Activated CD8-positive, alpha-beta memory T cell treated with anti-CD3 and anti-CD28 coated beads, Interleukin-2, amount 50 U/mL, for 1 hour (primary cell): ENCODE data around the gene CPNE7.

Experiments used
- DNase-seq: peaks from one replicate; pipeline ENCODE4 v3.0.0-alpha.2; 2020; ENCODE audit errors: extremely low read depth

The CPNE7 gene

DNA sequence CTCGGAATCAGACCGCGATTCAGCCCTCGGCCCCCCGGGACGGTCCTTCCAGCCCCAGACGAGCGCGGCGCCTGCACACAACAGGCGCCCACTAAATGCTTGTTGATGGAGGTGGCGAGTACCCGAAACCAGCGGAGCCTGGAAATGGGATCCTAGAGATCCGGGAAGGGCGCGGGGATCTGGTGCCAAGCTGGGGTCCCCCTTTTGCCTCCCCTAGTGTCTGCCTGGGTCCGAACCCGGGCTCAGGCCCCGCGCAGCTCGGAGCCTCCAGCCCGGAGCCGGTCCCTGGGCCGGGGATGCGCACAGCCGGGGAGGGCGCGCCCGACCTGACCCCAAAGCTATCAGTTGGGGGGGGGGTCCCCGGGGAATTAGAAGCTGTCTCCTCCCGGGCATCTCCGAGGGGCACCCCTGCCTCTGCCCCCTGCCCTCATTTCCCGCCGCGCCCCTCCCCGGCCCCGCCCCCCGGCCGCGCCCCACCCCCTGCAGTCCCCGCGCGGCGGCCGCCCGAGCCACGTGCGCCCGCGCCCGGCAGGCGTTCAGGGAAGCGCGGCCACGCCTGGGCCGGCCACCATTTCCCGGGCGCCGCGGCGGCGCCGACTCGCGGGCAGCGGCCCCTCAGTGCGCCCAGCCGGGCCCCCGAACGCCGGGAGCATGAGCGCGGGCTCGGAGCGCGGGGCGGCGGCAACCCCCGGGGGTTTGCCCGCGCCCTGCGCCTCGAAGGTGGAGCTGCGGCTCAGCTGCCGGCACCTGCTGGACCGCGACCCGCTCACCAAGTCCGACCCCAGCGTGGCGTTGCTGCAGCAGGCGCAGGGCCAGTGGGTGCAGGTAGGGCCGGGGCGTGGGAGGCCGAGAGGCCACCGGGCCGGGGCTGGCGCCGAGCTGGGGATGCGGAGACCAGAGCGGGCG, at the start of gene CPNE7:
Gene CPNE7, plus strand, starts transcription at position 512 of the 906 bp plus-strand sequence. Its CDS starts 140 bp downstream, at position 652.
- no peak for DNase-seq

DNA sequence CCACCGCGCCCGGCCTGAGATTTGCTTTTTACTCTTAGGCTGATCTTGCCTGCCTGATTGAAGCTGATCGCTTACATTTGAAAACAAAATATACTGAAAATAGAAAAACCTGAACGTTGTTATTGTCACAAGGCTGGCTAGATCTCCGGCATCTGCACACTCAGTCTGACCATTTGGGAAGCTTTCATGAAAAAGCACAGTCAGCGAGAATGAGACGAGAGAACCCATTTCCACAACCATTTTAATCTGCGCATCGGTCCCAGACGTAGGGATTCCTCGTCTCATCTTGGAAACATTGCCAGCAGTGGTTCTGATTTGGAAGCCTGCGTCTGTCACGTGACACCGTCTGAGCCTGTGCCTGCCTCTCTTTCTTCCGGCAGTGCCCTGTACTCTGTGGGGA, 46.5 kb upstream of the CPNE7 start:
- no peak for DNase-seq

DNA sequence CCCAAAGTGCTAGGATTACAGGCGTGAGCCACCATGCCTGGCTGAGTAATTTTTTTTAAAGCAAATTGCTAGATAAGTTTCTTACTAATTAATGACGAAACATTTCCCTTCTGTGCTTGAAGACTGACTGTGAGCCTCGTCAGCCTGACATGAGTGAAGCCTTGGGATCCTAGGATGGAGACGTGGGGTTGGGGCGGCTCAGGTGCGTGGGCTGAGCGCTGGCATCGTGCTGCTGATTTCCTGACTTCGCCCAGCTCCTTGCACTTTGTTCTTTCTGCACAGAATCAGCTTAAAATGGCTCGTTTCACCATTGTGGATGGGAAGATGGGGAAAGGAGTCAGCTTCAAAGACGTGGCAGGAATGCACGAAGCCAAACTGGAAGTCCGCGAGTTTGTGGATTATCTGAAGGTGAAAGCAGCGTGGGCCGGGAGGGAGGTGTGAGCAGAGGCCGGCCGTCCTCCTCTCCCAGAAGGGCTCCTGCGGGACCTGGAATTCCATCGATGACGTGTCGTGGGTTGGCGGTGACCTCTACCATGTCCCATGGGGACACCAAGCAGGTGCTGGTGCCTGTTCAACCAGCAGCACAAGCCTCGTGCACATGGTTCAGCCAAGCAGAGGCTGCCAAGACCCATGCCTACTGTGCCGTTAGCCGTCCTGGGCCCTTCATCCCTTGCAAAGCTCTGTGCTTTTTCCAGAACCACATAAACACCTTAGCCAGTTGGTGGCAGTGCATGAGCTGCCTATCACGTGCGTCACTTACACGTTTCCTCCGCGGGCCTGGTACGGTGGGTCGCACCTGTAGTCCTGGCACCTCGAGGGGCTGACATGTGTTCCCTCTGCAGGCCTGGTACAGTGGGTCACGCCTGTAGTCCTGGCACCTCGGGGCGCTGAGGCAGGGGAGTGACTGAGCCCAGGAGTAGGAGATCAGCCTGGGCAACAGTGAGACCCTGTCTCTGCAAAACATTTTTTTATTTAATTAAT, 44.9 kb upstream of the CPNE7 start:
- DNase-seq: no peak

GRCh38 chr16:89531821-89532526, 43.6 kb upstream of the CPNE7 start:
- DNase-seq: no peak

GRCh38 chr16:89534252-89534756, 41.3 kb upstream of the CPNE7 start:
- peak; percentile 29 for DNase-seq

DNA sequence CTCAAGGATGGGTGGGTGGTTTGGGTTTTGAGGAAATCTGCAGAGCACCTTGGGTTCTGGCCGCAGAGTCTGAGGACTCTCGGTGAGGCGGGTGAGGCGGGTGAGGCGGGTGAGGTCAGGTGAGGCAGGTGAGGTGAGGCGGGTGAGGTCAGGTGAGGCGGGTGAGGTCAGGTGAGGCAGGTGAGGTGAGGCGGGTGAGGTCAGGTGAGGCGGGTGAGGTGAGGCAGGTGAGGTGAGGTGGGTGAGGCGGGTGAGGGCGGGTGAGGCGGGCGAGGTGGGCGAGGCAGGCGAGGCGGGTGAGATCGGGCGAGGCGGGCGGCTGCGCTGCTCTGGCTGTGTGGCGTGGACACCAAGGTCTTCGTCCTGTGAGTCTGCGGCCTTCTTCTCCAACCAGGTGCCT, 39.2 kb upstream of the CPNE7 start:
- DNase-seq: no peak

DNA sequence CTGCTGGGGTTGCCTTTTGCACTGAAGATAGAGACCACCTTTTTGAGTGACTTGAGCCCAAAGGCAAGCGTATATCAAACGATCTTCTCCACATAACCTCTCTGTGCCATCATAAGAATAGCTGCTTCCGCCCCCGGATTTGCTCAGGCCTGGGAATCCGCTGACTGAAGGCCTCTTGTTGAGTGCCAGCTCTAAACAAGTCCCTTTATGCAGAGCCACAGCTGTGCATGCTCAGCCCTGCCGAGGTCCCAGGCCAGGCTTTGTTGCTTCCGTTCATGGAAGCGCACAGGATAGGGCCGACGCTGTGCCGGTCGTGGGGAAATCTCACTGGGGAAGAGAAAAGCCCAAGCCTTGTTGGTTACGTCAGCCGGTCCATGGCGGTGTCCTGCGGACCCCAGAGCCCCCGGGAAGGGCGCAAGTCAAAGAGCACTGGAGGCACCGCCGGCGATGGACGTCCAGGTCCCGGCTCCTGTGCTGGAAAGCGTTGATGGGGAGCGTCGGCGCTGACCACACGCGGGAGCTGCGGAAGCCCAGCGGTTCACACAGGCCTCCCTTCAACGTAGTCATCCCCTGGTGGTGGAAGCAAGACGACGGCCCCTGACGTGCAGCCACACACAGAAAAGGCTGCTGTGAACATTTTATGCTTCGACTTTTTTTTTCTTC, 38.5 kb upstream of the CPNE7 start:
- no peak for DNase-seq

DNA sequence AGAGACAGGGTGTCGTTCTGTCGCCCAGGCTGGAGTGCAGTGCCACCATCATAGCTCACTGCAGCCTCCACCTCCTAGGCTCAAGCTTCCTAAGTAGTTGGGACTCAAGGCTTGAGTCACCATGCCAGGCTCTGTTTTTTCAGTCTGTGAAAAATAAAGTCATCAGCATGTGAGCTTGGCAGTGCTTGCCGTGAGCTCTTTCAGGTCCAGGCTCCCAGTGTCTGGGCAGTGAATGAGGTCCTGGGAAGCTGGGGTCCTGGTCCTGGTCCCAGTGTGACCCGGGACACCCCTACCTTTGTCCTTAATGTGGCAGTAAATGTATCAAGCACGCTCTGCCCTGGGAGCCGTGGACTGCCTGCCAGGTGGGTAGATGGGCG, 38.0 kb upstream of the CPNE7 start:
- no peak for DNase-seq

GRCh38 chr16:89538286-89538685, 37.3 kb upstream of the CPNE7 start:
- no peak for DNase-seq

DNA sequence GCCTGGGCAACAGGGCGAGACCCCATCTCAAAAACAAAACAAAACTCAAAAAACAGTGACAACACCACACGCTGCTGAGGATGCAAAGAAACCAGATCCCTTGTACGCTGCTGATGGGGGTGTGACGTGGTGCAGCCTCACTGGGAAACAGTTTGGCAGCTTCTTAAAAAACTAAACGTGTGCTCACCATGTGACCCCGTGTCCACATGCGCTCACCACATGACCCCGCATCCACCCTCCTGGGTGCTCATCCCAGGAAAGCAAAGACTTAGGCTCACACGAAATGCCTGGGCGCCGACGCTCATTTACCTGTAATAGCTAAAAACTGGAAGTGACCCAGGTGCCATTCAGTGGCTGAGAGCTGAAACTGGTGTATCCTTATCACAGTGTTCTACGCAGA, 35.0 kb upstream of the CPNE7 start:
- DNase-seq: no peak

DNA sequence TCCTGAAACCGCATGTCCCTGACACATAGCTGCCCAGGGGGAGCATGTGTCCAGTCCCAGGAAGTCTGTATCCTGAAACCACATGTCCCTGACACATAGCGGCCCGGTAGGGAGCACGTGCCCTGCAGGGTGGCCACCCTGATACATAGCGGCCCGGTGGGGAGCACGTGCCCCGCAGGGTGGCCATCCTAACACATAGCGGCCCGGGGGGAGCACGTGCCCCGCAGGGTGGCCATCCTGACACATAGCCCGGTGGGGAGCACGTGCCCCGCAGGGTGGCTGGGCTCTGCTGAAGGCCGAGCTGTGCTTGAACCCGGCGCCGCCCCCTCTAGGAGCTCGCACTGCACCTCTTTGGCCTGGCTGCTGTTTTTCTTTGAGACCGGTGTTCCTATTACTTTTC, 33.8 kb upstream of the CPNE7 start:
- no peak for DNase-seq

DNA sequence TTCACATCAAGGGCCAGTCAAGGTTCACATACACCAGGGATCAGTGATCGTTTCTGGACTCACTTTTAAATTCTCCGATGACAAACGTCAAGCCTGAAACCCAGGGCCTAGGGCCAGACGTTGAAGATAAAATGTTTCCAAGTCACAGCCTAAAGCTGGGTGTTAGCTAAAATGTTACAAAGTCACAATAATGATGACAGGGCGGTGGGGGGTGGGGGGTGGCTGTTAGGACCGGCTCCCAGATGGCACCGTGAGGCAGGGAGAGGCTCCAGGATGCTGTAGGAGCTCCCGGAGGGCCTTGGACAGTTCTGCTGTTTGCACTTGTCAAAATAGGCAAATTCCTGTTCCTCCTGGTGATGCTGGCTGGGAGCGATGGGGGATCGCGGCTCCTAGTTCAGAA, 31.4 kb upstream of the CPNE7 start:
- DNase-seq: no peak

- no peak for DNase-seq
Measured at GRCh38 chr16:89544713-89545043, 30.9 kb upstream of the CPNE7 start.

GRCh38 chr16:89545044-89545830, 30.3 kb upstream of the CPNE7 start:
- no peak for DNase-seq

DNA sequence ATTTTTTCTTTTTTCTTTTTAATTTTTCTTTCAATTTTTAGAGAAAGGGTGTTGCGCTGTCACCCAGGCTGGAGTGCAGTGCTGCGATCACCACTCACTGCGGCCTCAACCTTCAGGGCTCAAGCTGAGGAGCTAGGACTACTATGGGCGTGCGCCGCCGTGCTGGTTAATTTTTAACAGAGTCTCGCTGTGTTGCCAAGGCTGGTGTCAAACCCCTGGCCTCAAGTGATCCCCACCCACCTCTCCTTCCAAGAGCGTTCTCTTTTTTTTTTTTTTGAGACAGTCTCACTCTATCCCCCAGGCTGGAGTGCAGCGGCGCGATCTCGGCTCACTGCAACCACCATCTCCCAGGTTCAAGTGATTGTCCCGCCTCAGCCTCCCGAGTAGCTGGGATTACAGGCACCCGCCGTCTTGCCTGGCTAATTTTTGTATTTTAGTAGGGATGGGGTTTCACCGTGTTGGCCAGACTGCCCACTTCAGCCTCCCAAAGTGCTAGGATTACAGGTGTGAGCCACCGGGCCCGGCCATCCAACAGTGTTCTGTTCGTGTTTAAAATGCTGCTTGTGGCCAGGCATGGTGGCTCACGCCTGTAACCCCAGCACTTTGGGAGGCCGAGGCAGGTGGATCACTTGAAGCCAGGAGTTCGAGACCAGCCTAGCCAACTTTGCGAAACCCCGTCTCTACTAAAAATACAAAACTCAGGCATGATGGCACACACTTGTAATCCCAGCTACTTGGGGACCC, 29.6 kb upstream of the CPNE7 start:
- no peak for DNase-seq

- no peak for DNase-seq
Measured at GRCh38 chr16:89546781-89547180, 28.8 kb upstream of the CPNE7 start.

DNA sequence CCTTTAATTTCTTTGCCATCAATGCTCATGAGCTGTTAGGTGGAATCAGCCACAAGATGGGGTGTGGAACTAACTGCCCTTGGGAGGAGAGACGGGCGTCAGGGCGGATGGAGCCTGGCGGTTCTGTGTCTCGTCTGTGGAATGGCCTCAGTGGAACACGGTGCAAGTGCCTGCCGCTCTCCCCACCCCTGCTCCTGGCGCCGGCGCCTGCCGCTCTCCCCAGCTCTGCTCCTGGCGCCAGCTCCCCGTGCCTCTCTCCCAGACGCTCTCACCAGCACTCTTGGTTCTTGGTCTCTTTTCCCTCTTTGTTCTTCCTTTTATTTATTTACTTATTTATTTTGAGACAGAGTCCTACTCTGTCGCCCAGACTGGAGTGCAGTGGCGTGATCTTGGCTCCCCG, 28.3 kb upstream of the CPNE7 start:
- no peak for DNase-seq

- no peak for DNase-seq
Measured at GRCh38 chr16:89547860-89548259, 27.7 kb upstream of the CPNE7 start.

DNA sequence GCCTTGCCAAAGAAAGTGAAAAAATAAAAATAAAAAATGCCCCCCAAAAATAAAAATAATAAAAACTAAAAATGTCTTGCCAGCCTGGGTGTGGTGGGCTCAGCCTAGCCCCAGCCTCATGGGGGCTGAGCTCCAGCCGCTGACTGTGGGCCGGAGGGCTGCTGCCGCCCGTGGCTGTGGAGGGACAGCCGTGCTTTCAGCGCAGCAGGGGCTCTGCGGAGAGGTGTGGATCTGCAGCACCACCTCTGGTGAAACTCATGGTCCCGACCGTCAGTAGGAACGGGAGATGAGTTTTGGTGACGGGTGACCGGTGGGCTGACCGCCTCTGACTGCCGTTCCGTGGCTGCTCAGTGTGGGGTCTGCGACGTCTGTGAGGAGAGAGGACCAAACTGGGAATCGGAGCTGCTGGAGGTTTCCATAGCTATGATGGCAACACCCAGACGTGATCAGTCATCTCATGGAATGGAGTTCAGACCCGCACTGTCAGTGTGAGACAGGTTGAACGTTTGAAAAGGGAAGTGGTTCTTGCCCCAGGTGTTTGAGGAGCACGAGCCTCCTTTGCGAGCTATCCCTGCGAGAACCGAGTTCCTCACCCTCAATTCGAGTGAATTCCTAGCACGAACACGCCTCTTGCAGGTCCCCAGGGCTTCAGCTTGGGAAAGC, 27.1 kb upstream of the CPNE7 start:
- DNase-seq: no peak
